NB4 (cell line): ENCODE measurements around the gene WNT3.
A peak's percentile ranks its signal among the peaks of the same experiment; 100 is the strongest.

Experiments
- DNase-seq: peaks from one replicate; pipeline ENCODE4 v3.0.0; 2010; ENCODE audit warnings: low read depth
- H3K4me3 ChIP-seq: one replicate; pipeline ENCODE4 v1.5.1; 2011; ENCODE audit warnings: mild to moderate bottlenecking, low read depth, low read length, moderate library complexity
- CTCF ChIP-seq: IDR thresholded peaks from one replicate; pipeline ENCODE4 v1.5.1; 2012; ENCODE audit warnings: low read depth, low read length
- MAX ChIP-seq: IDR thresholded peaks from 2 replicates; pipeline ENCODE4 v1.6.1; 2011; ENCODE audit warnings: low read depth, low read length
- MYC ChIP-seq: IDR thresholded peaks from 2 replicates; pipeline ENCODE4 v1.6.1; 2011; ENCODE audit warnings: low read depth, low read length
- POLR2A ChIP-seq: IDR thresholded peaks from 2 replicates; pipeline ENCODE4 v1.6.1; 2011; ENCODE audit warnings: mild to moderate bottlenecking; ENCODE audit not compliant: insufficient read length; ENCODE audit errors: extremely low read depth

Gene WNT3

GRCh38 chr17:46739982-46740381, 78.5 kb downstream of the WNT3 start:
- no peak overlapping the region for H3K4me3 ChIP-seq
- TF ChIP-seq POLR2A (no peak), MYC (no peak), MAX (no peak)
- no peak for DNase-seq

- no peak overlapping the region for H3K4me3 ChIP-seq
- DNase-seq = no peak
- TF ChIP-seq CTCF = no peak
- TF ChIP-seq POLR2A = no peak
- TF ChIP-seq MAX = no peak
- no peak for TF ChIP-seq MYC
Measured at GRCh38 chr17:46738544-46738943, 79.9 kb downstream of the WNT3 start.

- no peak overlapping the region for H3K4me3 ChIP-seq
- TF ChIP-seq MYC (no peak), MAX (no peak), POLR2A (no peak), CTCF (no peak)
- DNase-seq = no peak
Measured at GRCh38 chr17:46737326-46737725, 81.2 kb downstream of the WNT3 start.

- peak; percentile 34 for DNase-seq
- H3K4me3 ChIP-seq = no peak overlapping the region
- TF ChIP-seq CTCF (no peak), POLR2A (no peak), MYC (no peak), MAX (no peak)
Measured at GRCh38 chr17:46736100-46736499, 82.4 kb downstream of the WNT3 start.

GRCh38 chr17:46733837-46734475, 84.5 kb downstream of the WNT3 start:
- TF ChIP-seq MAX = no peak
- no peak overlapping the region for H3K4me3 ChIP-seq
- no peak for DNase-seq

GRCh38 chr17:46732754-46733398, 85.6 kb downstream of the WNT3 start:
- no peak overlapping the region for H3K4me3 ChIP-seq
- TF ChIP-seq MAX = no peak

GRCh38 chr17:46732160-46732559, 86.3 kb downstream of the WNT3 start:
- no peak overlapping the region for H3K4me3 ChIP-seq
- DNase-seq = no peak
- no peak for TF ChIP-seq MAX
- no peak for TF ChIP-seq MYC
- TF ChIP-seq CTCF = no peak
- TF ChIP-seq POLR2A = no peak

More at GRCh38 chr17:46732754-46733398, 85.6 kb downstream of the WNT3 start:
- no peak for DNase-seq
